ENCODE measurements around the gene GSTT2.
"Not testable (repeated sequence)": the region's sequence is repeated elsewhere in the genome, so short reads cannot be mapped to it uniquely, and the experiment has no call there.

GSTT2 gene

DNA sequence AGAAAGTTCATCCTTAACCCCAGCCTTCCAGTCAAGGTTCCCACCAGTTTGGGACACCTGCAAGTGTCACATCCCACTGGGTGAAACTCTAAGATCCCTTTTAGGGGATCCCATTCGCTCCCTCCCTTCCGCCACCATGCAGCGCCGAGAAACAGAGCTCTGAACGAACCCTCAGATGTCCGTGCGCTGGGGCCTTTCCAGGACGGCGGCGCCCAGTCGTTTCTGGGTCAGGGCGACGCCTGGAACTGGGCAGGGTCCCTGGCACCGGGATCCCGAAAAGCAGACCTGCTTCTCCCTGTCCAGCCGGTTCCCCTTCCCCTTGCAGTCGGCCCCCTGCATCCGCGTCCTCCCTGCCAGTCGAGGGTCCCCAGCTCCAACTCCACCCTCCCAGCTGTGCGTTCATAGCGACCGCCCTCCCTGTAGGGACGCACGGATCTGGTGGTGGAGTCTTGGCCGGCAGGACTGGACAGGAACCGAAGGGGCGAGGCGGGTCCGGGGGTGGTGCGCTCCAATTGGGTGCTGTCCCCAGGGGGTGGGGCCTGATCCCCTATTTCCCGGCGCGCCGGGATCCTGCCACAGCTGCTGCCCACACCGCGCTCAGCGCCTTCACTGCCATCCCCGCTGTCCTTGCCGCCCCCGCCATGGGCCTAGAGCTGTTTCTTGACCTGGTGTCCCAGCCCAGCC is at the start of gene GSTT2:
Gene GSTT2 (plus strand): TSS at position 578 of the 684 bp plus-strand sequence.
- not testable (repeated sequence) for DNase-seq (ENCODE audit: low read depth)

DNA sequence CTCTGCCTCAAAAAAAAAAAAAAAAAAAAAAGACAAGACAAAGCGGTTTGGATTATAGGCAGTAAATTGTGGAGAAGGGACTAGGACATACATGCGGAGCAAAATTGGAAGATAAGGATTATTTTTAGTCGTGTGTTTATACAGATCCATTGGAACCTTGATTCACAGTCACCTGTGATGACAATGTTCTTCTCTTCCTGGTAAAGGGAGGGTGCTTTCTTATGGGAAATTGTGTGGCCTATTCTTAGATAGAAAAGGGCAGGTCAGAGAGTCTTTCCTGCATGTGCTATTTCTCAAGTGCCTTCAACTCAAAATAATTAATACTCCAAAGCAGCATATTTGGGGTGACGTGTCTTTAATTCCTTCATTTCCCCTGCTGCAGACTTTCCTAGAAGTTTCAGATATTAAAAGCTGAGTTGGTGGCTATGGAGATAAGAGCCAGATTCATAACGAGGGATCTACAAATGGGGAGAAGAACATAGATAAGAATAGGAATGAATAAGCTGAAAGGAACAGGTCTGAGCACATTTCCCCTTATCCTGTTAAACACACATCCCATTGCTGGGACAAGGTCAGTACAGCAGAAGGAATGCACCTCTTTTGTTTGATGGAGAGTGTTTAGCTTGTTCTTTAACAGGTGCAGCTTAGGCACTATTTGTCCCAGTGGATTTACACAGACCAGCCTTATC is 41.5 kb upstream of the GSTT2 start:
- no peak for DNase-seq (ENCODE audit: low read depth)

DNA sequence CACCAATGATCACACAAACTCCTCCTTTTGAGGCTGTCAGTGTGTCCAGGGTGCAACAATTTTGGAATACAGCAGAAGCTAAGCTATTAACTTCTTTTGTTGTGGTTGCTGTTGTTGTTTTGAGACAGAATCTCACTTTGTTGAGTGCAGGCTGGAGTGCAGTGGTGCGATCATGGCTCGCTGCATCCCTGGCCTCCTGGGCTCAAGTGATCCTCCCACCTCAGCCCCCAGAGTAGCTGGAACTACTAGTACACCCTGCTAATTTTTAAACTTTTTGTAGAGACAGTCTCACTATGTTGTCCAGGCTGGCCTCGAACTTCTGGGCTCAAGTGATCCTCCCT is 40.9 kb upstream of the GSTT2 start:
- no peak for DNase-seq (ENCODE audit: low read depth)

DNA sequence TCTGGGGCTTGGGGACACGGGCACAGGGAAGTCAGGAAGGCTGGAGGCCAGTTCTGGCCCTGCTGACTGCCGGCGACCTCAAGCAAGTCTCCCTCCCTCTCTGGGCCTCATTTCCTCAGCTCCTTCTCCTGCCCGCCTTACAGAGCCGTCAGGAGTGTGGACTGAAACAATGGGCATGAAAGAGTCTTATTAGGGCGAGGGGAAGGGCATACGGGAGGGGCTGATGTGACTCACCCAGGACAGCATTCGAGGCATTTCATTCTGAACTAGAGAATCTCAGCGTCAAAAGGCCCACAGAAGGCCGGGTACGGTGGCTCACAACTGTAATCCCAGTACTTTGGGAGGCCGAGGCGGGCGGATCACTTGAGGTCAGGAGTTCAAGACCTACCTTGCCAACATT is 39.8 kb upstream of the GSTT2 start:
- not testable (repeated sequence) for DNase-seq (ENCODE audit: low read depth)

DNA sequence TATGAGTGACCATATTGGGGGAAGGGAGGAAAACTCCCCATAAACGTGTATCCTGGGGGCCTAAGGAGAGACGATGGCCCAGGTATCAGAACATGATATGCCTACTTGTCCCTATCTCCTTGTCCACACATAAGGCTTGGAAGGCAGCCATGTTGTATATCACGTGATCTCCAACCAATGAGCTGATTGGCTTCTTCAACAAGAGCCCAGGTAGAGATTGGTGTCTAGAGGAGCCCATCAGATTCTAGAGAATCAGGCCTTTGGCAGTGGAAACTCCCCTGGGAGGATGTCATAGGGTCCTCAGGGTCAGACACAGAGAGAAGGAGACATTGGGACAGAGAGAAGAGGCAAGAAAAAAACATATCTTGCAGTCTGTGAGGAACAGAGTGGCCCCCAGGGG is 32.5 kb upstream of the GSTT2 start:
- DNase-seq (ENCODE audit: low read depth) = not testable (repeated sequence)

DNA sequence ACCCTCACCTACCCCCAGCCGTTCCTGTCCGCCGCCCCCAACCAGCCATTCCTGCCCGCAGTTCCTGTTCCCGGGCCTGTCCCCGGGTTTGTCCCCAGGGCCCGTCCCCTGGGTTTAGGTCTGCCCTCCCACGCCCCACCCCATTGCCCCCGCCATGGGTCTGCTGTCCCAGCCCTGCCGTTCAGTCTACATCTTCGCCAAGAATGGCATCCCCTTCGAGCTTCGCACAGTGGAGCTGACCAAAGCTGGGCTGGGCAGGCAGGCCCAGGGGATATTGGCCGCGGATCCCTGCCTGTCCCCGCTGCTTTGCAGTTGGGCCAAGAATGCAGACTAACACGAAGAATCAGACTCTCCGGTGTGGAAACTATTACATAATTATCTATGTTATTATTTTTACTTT is 30.2 kb upstream of the GSTT2 start:
- DNase-seq (ENCODE audit: low read depth) = not testable (repeated sequence)

DNA sequence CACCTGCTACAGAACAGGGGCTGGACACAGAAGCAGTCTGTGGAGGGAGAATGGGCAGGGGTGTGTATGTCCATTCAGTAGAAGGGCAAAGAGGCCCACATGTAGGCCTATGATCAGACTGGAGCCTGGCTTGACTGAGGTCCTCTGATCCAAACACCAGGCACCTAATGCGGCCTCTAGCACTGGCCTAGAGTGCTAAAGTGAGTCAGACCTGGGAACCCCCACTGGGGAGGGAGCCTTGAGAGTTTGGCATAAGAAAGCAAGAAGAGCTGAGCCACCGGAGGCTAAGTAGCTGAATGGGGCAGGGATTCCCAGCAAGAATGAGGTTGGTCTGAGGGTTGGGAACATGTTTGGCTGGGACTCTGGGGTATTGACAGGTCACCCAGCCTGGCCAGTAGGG is 28.6 kb upstream of the GSTT2 start:
- DNase-seq (ENCODE audit: low read depth) = not testable (repeated sequence)

DNA sequence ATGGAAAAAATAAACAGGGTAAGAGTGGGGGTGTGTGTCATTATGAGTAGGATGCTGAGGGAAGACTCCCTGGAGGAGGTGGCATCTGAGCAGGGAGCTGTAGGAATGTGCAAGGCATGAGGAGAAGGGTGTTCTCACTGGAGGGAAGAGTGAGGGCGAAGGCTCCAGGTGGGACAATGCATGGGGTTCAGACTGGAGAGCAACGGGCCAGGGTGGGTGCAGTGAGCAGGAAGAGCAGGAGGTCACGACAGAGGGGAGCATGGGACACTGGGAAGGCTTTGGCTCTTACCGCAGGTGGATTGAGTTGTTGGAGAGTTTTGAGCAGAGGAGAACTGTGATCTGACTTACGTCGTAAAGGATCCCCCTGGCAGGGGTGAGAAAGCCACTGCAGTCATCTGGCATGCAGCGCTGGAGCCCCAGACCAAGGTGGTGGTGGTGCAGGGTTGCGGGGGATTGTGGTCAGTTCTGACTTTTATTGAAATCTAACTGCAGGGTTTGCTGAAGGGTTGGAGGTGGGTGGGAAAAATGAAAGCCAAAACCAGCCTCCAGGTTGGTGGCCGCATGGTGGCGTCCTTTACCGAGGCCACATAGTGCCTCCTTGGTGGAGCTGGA is 27.0 kb upstream of the GSTT2 start:
- DNase-seq (ENCODE audit: low read depth) = not testable (repeated sequence)

DNA sequence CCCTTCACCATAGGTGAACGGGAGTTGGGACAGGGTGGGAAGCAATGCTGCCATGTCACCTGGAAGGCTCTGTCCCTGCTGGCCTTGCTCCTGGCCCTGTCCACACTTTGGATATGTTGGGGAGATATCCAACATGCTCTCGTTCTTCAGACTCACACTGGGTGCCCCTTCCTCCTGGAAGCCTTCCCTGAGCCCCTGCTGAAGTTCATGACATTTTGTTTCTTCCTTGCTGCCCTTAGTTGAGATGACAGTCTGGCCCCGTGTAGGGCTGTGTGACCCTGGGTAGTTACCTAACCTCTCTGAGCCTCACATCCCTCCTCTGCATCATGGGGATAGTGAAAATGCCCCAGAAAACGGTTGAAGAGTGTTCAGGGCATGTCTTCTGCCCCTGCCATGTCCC is 26.4 kb upstream of the GSTT2 start:
- not testable (repeated sequence) for DNase-seq (ENCODE audit: low read depth)

DNA sequence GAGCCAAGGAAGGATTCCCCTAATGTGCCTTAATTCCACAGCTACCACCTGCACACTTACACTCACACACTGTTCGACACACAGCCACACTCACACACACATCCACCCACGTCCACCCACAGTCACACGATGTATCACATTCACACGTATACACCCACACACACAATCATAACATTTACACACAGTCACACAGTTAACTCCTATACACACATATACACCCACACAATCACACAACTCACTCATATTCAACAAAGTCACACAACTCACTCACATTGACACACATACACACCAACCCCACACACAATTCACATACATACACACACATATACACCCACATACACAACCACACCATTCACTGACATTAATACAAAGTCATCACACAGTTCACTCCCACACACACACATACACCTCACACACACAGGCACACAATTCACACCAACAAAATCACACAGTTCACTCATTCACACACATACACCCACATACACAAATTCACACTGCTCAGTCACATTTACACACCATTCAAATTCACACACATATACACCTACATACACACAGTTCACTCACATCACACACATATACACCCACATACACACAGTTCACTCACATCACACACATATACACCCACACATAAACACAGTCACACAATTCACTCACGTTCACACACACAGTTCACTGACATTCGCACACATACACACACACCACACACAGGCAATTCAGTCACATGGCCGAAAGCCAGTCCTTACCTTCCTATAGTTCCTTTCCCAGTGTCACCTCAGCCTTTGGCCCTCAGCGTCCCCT is 25.5 kb upstream of the GSTT2 start:
- not testable (repeated sequence) for DNase-seq (ENCODE audit: low read depth)

DNA sequence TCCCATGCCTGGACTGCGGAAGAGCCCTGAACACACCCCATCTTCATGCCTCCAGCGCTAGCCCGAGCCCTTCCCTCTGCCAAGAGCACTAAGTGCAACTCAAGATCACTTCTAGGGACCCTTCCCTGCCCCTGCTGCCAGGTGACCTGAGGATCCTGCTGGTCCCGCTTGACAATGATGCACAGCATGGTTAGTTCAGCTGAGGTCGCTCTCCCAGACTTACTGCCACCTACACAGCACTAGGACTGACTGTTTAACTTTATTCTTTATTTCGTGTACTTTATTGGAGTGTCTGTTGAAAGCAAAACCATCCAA is 25.0 kb upstream of the GSTT2 start:
- not testable (repeated sequence) for DNase-seq (ENCODE audit: low read depth)

DNA sequence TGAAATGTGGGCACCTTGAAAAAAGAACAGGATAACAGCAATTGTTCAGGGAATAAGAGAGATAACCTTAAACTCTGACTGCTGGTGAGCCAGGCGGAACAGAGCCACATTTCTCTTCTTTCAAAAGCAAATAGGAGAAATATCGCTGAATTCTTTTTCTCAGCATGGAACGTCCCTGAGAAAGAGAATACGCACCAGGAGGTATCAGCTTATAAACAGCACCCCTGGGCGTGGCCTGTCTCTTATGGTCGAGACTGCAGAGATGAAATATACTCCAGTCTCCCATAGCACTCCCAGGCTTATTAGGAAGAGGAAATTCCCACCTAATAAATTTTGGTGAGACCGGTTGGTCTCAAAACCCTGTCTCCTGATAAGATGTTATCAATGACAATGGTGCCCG is 24.0 kb upstream of the GSTT2 start:
- not testable (repeated sequence) for DNase-seq (ENCODE audit: low read depth)

DNA sequence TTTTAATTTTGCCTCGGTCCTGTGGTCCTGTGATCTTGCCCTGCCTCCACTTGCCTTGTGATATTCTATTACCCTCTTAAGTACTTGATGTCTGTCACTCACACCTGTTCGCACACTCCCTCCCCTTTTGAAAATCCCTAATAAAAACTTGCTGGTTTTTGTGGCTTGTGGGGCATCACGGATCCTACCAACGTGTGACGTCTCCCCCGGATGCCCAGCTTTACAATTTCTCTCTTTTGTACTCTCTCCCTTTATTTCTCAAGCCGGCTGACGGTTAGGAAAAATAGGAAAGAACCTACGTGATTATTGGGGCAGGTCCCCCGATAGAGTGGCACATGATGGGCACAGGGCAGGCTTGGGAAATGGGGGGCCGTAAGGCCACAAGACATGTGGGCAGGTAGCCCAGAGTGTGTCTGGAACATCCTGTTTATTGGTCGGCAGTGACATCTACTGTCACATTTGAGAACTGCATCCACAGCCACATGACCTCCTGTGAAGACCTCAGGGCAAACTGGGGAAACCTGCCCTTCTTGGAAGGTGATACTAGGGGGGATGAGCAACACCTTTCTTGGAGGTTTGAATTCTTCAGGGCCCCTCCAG is 23.5 kb upstream of the GSTT2 start:
- DNase-seq (ENCODE audit: low read depth) = peak; percentile 33

DNA sequence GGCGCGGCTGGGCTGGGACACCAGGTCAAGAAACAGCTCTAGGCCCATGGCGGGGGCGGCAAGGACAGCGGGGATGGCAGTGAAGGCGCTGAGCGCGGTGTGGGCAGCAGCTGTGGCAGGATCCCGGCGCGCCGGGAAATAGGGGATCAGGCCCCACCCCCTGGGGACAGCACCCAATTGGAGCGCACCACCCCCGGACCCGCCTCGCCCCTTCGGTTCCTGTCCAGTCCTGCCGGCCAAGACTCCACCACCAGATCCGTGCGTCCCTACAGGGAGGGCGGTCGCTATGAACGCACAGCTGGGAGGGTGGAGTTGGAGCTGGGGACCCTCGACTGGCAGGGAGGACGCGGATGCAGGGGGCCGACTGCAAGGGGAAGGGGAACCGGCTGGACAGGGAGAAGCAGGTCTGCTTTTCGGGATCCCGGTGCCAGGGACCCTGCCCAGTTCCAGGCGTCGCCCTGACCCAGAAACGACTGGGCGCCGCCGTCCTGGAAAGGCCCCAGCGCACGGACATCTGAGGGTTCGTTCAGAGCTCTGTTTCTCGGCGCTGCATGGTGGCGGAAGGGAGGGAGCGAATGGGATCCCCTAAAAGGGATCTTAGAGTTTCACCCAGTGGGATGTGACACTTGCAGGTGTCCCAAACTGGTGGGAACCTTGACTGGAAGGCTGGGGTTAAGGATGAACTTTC is 18.7 kb upstream of the GSTT2 start, which contains the start of gene GSTT2B:
Gene GSTT2B (minus strand): TSS at position 112 of the 688 bp plus-strand sequence. CDS start 64 bp downstream, at position 48.
- DNase-seq (ENCODE audit: low read depth) = not testable (repeated sequence)

DNA sequence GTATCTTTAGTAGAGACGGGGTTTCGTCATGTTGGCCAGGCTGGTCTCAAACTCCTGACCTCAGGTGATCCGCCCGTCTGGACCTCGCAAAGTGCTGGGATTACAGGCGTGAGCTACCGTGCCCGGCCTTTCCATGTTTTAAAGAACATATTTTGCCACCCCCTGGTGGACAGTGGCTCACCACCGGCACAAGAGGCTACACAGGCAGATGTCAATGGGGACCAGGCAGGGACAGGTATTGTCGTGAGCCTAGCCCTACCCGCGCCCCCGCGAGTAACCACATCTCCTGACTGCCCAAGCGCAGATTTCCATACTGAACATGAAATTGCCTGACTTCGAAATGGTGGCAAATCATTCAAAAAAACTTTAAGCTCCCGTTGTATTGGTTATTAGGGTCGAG is 13.8 kb upstream of the GSTT2 start:
- not testable (repeated sequence) for DNase-seq (ENCODE audit: low read depth)

DNA sequence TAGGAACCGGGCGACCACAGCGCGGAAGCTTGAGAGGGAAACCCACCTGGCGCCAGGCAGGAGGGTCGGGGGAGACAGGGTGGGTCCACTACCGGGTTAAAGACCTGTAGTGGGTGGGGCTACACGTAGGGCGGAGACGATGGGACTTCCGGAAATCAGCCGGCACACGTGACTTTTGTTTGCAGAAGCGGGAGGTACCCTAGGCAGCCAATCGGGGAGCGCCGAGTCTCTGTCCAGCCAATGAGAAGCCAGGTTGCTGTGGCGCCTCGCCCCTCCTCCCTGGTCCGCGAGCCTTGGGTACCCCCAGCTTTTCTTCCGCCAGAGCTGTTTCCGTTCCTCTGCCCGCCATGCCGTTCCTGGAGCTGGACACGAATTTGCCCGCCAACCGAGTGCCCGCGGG is 13.4 kb upstream of the GSTT2 start, which contains the start of gene DDTL:
Gene DDTL (plus strand): TSS at position 321 of the 400 bp plus-strand sequence. CDS start 27 bp downstream, at position 348.
- not testable (repeated sequence) for DNase-seq (ENCODE audit: low read depth)

DNA sequence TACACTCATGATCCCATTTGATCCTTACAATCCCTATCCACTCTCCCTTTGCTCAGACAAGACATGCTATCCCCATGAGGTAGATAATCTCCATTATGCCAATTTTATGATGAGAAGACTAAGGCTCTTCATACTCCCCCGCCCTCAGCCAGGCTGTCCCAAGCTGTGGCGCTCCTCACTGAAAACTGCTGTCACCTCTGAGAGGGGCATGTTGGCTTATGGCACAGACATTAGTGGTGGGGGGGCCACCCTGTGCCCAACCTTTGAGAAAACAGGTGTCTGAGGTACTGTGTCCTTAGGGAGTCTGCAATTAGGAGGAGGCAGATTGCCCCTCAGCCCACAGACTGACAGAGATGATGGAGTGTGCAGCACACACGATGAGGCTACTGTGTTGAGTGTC is 10.9 kb upstream of the GSTT2 start:
- DNase-seq (ENCODE audit: low read depth) = no peak

DNA sequence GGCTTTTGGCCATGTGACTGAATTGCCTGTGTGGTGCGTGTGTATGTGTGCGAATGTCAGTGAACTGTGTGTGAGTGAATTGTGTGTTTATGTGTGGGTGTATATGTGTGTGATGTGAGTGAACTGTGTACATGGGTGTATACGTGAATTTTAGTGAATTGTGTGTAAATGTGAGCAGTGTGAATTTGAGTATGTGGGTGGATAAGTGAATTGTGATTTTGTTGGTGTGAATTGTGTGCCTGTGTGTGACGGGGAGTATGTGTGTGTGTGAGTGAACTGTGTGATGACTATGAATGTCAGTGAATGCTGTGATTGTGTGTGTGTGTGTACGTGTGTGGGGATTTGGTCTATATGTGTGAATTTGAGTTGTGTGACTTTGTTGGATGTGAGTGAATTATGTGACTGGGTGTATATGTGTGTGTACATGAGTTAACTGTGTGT is 9.7 kb upstream of the GSTT2 start:
- DNase-seq (ENCODE audit: low read depth) = no peak

DNA sequence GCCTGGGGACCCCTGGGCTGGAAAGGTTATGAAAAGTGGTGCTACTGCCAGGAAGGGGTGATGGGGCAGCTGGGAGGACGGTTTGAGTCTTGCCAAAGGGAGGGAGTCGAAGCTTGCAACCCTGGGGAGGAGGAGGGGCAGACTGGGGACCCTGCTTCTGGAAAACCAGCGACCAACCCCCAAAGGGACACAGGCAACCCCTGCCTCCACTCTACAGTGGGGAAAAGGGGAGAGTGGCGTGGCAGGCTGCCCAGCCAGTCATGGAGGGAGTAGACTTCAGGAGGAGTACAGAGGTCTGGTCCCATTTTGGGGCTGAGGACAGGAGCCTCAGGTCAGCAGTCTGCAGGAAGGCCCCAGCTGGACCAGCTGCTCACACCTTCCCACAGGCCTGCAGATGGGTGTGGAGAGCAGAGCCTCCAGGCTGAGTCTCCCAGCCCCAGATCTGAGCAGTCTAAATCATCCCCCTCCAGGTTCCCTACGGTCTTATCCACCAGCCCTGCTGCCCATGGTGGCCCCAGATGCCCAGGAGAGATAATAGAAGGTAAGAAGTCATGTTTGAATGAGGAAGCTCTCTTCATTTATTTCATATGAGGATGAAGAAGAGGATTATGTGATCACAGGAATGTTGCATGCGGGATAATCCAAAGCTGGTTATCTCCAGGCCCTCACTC is 9.0 kb upstream of the GSTT2 start:
- no peak for DNase-seq (ENCODE audit: low read depth)

DNA sequence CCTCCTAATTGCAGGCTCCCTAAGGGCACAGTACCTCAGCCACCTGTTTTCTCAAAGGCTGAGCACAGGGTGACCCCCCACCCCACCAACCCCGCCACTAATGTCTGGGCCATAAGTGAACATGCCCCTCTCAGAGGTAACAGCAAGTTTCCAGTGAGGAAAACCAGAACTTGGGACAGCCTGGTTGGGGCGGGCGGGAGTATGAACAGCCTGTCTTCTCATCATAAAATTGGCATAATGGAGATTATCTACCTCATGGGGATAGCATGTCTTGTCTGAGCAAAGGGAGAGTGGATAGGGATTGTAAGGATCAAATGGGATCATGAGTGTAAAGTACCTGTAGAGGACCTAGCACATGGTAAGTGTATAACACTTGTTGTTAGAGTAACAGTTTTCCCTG is 8.0 kb upstream of the GSTT2 start:
- DNase-seq (ENCODE audit: low read depth) = not testable (repeated sequence)

DNA sequence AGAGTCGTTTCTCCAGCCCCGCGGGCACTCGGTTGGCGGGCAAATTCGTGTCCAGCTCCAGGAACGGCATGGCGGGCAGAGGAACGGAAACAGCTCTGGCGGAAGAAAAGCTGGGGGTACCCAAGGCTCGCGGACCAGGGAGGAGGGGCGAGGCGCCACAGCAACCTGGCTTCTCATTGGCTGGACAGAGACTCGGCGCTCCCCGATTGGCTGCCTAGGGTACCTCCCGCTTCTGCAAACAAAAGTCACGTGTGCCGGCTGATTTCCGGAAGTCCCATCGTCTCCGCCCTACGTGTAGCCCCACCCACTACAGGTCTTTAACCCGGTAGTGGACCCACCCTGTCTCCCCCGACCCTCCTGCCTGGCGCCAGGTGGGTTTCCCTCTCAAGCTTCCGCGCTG is 5.6 kb upstream of the GSTT2 start, which contains the start of gene DDT:
Gene DDT (minus strand): TSS at position 97 of the 400 bp plus-strand sequence. CDS start 27 bp downstream, at position 70.
- not testable (repeated sequence) for DNase-seq (ENCODE audit: low read depth)
